GM18861 (cell line): ENCODE measurements around the gene MAST4.

Source experiments
- ATAC-seq: cut with Tn5 transposase; IDR thresholded peaks from one replicate; pipeline ENCODE4 v1.9.1; 2021; ENCODE audit not compliant: unreplicated experiment

MAST4 gene

DNA sequence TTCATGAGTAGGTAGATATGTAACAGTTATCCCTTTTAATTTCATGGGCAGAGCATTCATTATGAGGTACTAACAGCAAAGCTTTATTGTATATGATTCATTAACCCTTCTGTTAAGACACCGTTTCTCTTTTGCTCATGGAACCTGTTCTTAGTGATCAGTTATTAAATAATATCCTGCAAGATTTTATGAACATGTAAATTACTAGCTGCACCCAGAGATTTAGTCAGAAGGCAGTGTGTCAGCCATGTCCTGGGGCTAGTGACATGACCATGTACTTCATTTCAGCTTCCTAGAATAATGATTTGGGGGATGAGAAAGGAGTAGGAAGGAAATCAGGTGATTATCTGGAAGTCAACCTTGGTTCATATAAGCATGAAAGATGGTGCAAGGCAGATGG, 7.0 kb downstream of the MAST4 start:
- ATAC-seq = no peak

DNA sequence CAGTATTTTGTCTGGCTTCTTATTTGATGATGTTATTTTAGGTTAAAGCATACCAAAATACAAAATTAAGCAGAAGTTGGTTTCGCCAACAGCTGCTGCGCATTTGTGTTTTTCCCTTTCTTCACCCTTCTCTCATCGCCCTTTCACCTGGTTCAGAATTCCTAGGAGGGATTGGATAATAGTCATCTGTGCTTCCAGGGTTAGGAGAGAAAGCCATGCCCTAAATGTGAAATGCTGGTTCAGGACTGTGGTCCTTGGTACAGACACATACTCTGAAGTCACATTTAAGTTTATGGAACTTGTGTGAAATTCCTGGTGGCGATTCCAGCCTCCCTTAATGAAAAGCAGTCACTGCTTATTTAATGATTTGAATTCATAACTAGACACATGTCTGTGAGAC, 7.7 kb downstream of the MAST4 start:
- no peak for ATAC-seq

DNA sequence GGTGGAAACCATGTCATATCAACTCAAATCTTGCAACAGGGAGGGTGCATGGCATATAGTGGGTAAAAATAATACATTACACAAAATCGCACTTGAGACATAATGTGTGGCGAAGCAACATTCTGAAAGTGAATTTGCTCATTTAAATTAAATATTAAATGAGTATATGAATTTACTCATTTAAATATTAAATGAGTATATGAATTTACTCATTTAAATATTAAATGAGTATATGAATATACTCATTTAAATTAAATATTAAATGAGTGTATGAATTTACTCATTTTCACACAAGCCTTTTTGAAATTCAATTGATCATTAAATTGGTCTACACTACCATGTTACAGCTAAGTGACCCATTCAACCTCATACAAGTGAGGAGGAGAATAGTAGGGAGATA, 10.5 kb downstream of the MAST4 start:
- no peak for ATAC-seq

DNA sequence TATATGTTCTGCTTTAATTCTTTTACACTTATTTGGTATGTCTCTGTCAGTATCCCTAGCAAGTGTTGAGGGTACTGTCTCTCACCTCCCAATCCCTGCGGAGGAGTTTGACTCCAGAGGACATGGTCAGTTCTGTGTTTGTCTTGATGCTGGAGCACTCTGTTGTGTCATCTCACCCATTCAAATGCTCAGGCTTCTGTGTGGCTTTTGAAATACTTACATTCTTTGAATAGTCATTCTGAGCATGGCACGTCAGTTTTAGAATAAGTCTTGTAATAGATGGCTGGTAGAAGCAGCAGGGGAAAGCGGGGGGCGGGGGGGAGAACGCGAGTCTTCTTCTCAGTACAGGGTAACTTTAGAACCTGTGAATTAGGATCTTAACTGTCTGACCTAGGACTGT, 12.3 kb downstream of the MAST4 start:
- no peak for ATAC-seq

DNA sequence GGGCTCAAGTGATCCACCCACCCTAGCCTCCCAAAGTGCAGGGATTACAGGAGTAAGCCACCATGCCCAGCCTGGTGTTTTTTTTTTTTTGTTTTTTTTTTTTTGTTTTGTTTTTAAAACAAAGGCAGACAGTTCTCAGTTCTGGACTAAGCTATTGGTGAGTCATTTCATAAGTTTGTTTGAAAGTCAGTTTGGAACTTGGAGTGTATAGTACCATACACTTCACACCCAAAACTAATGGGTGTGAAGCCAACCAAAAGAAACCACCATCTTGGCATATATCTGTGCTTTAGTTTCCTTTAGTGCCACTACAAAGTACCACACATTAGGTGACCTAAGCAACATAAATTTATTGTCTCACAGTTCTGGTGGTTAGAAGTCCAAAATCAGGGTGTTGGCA, 13.4 kb downstream of the MAST4 start:
- no peak for ATAC-seq

DNA sequence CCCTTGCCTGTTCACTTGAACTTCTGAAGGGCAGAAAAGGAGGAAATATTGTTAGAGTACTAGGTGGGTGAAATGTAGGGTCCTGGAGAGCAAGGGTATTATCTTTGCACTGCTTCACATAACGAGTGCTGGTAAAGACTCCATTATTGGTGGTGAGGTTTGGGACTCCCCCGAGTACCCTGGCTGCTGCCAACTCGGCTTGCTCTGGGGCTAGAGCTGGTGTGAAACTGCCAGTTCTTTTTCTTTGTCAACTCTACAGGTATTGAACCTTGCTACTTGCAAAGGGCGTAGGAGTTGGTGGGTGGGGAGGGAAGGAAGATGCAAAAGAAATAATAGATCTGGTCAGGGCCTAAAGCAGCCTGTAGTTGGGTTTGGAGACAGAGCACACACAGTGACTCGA, 16.0 kb downstream of the MAST4 start:
- no peak for ATAC-seq

DNA sequence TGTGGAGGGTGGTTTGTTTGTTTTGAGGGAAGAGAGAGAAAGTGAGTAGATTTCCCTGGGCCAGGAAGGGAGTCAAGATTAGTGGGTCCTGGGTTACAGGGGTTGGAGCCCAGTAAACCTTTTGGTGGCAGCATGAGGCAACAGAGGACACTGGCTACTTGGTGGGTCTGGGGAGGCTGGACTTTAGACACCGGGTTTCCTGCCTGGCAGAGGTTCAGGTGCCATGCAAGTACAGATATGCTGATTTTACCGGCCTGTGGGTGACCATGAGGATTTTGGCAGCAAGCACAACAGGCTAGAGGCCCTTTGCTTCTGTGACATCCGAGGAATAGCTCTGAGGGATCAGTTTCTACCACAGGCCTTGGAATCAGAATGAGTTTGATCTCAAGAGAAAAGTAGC, 18.9 kb downstream of the MAST4 start:
- ATAC-seq = no peak

DNA sequence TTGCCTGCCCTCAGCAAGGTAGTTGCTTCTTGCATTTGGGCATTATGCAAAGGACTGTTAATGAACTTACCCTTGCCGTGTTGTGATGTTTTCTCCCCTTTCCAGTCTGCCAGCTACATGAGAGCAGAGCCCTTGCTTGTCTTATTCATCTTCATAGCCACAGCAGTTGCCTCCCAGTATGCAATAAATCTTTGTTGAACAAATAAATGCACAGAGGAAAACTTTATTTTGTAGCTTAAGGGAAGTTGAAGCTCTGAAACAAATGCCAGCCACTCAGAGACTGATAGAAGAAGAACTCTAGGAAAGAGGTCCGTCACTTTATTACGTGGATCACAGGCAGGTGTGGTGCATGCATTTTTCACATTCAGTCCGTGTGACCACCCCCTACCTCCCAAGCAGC, 19.7 kb downstream of the MAST4 start:
- ATAC-seq = no peak

DNA sequence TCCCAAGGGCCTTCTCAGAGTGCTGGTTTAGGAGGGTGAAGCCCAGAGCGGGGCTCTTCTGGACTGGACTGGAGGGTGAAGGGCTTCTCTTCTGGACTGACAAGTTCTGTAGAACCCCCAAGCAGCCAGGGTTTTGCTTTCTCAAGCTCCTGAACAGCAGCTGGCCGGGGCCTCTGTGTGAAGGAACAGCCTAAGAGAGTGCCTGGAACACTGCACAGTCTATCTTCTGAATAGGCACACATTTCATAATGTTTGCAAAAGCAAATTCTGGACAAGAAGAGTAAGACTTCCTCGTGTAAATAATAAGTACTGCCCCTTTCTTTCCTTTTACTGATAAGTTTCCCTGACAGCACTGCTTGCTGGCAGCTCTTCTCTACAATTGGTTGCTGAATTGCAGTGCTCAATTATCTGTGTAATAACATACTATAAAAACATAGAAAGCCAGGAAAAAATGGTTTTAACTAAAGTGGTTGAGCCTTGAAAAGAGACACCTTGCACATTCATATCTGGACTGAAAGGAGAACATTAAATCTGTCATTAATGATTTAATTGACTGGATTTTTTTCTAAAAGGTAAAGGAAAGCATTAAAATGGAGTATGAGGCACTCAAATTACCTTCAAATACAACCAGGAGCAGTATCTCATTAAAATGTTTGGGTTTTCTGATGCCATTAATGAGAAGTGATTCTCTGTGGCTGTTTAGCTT, 20.5 kb downstream of the MAST4 start:
- ATAC-seq = peak; percentile 17

DNA sequence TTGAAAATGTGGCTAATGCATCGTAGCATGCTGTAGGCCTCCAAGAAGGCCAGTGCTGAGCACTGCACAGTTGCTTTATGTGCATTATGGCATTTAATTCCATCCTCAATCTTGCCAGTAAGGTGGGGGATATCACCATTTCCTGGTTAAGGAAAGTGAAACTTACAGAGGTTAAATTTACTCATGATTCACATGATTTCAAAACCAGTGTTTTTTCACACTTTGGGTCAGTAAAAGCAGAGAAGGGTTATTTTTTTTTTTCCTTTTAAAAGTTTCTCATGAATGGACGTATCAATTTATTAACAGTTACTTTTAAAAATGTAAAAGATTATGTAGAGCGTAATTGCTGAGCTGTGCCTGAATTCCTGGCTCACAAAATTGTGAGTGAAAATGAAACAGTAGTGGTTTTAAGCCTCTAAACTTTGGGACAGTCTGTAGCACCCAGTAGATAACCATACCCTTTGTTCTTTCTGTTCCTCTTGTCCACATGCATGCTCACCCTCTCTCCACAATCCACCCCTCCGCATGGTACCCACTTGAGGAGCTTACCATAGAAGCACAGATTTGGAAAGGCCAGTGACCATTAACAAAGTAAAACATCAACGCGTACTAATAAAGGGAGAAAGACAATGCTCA, 21.2 kb downstream of the MAST4 start:
- peak; percentile 58 for ATAC-seq

DNA sequence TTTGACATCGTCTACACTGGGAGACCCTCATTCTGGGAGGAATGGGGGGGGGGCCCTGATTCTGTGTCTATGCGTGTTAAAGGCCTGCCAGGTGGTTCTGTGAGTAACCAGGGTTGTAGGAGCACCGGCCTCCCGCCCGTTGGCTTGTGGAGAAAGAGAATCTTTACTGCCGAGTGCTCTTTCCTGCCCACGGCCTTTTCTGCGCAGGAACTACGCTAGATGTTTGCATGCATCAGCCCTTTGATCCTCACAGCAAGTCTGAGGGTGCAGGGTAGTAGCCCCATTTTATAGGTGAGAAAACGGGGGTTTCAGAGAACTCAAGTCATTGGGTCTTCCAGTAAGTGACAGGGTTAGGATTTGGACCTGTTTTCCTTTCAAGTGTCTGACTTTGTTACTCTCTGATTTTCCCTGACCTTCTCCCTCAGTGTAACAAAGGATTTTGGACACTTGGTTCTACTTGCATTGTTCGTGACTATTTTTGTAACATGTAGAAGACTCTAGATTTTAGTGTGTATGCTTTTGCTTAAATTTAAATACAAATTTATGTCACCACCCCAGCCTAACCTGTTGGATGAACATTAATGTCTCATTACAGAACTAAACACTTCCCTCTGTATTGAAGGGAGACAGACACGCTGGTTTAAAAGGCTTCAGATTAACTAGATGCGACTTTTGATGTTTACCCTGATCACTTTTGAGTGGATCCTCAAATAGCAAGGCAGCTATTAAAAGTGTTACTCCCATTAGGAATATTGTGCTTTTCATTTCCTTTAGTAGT, 22.0 kb downstream of the MAST4 start:
- ATAC-seq = no peak

DNA sequence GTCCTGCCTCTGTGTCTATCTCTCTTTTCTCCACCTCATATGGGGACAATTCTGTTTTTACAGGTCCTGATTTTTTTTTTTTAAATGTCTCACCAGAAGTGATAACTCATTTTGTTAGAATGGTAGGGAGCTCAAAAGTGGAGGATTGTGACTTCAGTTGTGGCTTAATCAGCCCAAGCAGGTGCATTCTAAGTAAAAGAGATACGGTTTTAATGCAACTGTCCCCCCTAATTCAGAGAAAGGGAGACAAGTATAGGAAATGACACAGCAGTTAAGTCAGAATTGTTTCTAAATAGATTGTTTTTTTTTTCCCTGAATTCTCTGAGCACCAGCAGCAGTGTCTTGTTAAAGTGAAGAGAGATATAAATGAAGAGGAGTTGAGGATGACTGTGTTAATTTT, 24.5 kb downstream of the MAST4 start:
- ATAC-seq = no peak

DNA sequence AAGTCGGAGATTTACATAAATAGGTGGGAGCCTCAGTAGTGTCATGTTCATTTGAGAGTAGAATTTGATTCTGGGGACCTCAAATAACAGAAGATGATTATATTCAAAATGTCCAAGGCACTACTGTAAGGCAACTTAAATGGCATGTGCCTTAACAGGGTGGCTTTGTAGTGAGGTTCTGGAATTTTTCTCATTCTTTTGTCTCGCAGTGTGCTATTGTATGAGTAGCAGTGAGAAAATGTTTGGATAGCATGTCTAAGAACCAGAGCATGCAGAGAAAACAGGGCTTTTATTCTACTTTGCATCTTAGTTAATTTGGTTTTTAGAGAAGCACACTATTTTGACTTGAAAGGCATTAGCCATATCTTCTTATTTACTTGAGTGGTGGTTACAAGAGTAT, 25.0 kb downstream of the MAST4 start:
- ATAC-seq = no peak

DNA sequence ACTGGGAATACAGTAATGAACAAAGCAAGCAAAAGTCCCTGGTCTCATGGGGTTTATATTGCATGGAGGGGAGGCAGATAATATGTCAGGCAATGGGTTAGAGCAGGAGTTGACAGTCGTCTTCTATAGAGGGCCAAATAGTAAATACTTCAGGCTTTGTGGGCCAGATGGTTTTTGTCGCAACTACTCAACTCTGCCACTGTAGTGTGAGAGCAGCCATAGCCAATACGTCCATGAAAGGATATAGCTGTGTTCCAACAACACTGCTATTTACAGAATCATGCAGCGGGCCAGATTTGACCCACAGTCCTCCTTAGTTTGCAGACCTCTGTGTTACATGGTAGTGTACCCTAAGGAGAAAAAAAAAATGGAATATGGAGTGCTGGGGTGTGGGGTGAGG, 25.5 kb downstream of the MAST4 start:
- no peak for ATAC-seq

DNA sequence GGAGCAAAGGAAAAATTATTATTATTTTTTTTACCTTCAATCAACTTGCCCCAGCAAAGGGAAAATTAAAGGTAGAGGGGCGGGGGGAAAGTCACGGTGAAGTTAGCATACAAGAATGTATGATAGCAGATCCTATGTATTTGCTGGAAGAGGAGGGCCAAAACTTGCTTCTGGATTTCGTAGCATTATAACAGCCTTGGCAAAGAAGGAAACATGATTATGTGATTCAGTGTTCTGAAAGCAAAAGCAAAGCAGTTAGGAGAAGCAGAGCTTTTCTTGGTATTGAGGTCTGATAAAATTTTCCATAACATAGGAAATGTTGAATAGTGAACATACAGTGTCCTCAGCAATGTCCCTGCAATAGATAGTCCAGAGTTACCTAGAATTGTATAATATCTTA, 32.4 kb downstream of the MAST4 start:
- ATAC-seq = no peak

DNA sequence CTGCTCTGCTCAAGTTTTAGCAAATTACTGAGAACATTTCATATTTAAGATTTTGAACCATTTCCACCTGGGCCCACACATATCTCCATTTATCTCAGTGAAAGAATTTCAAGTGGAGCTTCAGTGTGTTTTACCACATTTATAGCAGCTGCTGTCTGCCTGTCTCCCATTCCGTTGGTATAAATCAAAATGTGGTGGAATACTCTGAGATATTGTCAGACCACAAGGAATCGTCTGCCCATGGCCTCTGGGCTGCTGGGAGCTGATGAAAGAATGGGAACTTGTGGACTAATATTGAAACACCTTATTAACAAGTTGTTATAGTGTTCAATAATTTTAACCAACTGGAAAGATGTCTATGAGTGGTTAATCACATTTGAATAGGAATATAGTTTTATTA, 33.3 kb downstream of the MAST4 start:
- no peak for ATAC-seq

DNA sequence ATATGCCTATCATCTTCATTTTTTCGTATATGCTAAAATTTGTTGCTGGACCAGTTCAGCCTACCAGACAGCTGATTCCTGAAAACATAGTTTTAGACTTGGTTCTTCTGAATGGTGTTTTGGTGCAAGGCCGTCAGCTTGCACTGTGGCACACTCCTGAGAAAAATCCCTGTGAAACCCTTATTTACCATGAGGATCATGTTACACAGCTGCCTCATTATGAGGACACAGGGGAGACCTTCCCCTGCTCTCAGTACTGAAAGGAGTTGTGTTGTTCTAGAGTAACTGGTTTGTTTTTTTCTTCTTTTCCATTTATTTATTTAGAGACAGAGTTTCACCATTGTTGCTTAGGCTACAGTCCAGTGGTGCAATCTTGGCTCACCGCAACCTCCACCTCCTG, 37.6 kb downstream of the MAST4 start:
- no peak for ATAC-seq

DNA sequence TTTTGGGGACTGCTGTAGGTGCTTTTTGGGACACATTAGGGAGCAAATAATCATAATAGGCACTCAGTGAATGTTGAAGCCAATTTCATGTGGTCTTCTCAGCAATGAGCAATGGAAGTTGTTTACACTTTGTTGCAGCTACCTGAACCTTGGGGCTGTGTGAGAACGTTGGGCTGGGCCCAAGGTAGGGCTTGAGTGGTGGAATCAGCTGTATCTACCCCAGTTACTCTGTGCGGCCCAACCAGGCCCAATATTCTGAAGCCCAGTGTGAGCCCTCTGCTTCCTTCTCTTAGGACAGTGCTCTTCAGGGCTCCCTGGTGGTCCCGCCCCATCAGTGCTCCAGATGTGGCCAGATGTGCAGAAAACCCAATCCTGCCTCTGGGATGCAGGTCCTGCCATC, 38.4 kb downstream of the MAST4 start:
- no peak for ATAC-seq

DNA sequence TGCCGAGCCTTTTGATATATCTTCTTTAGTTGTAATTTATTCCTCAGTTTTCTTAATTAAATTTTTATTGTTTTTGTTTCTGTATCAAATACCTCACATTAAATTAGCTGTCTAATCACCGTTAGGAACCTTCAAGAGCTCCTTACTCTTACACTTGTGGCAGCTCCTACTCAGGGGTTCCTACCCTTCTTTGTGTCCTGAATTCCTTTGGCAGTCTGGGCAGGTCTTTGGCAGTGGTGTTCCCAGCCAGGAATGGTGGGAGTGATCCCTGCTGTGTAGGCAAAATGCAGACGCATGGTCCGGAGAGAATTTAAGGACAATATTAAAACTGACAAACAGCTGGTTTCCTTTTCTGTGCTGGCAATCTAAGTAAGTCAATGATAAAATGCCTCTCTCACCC, 41.8 kb downstream of the MAST4 start:
- ATAC-seq = no peak

DNA sequence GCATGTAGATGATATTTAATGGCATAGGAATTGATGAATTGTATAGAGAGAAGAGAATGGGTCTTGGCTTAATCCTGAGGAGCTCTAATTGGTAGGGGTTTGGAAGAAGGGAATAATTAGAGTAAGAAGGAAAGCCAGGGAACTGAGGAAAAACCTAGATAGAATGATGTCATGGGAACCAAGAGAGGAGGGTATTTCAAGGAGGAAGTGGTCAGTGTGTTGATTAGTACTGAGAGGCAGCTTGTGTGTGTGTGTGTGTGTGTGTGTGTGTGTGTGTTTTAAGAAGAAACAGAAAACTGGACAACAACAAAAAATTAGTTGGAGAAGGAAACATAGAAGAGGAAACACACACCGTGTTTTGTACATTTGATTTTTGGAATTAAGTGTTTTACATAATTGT, 42.8 kb downstream of the MAST4 start:
- ATAC-seq = no peak

DNA sequence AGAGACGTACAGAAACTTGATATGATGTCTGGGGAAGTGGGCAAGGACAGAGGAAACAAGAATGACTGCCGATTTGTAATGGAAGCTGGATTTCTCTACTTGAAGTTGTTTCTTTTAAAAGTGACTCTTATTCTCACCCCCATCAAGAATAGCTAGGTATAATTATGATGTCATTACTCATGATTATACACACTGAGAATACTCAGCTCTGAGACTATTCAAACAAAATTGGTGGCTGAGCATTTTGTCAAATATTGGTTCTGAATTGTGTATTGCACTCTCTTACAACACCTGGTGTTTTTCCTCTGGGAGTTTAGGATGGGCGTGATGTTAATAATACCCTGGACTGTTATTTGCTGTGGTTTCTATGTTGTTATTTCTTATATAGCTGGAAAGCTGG, 46.3 kb downstream of the MAST4 start:
- ATAC-seq = no peak

DNA sequence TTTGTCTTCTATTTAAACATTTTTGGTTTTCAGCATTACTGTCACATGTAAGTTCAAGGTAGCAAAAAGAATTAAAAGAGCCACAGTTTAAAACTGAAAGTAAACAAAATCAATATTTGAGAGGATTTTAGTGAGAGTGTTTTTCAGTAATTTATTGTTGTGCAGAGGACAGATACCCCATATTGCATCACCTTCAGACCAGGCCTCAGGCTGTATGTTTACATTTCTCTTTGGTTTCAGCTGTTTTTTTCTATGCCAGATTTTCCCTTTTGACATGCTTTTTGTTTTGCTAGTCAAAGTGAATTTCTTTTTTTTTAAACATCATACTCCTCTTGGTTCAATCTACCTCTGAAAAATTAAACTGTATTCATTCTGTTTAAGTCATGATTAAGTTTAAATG, 47.2 kb downstream of the MAST4 start:
- no peak for ATAC-seq
